CD4-positive, alpha-beta T cell treated with Interleukin-1 beta for 1 hour (primary cell): ENCODE measurements around the gene MYH9.

Experiments used
- DNase-seq, 2 donors: peaks; one replicate each; pipeline ENCODE4 v3.0.0-alpha.2; 2020 to 2022

The MYH9 gene

GRCh38 chr22:36385491-36386350, 2.0 kb downstream of the MYH9 start:
- peak; percentile 52 to 62 for DNase-seq

GRCh38 chr22:36384766-36385481, 2.8 kb downstream of the MYH9 start:
- DNase-seq, result peak; percentile 69 to 70

GRCh38 chr22:36383110-36383581, 4.6 kb downstream of the MYH9 start:
- DNase-seq, result peak; percentile 67 to 75

- no peak for DNase-seq
These were observed 6.1 kb downstream of the MYH9 start for GRCh38 chr22:36381513-36382128.

GRCh38 chr22:36379593-36380361, 8.0 kb downstream of the MYH9 start:
- peak; percentile 69 to 74 for DNase-seq

- no peak for DNase-seq
These were observed 8.9 kb downstream of the MYH9 start for GRCh38 chr22:36378869-36379217.

GRCh38 chr22:36378080-36378868, 9.5 kb downstream of the MYH9 start:
- no peak for DNase-seq

- DNase-seq, result peak; percentile 43 to 82
These were observed 10.6 kb downstream of the MYH9 start for GRCh38 chr22:36377022-36377631.

- no peak for DNase-seq
These were observed 11.5 kb downstream of the MYH9 start for GRCh38 chr22:36376265-36376664.

GRCh38 chr22:36375071-36375980, 12.4 kb downstream of the MYH9 start:
- DNase-seq, result no peak

GRCh38 chr22:36374603-36375024, 13.2 kb downstream of the MYH9 start:
- peak in 1 of 2 donors; percentile 48 for DNase-seq

GRCh38 chr22:36373258-36373579, 14.5 kb downstream of the MYH9 start:
- peak in 1 of 2 donors; percentile 47 for DNase-seq

GRCh38 chr22:36371920-36372319, 15.8 kb downstream of the MYH9 start:
- no peak for DNase-seq

- peak in 1 of 2 donors; percentile 48 for DNase-seq
These were observed 17.6 kb downstream of the MYH9 start for GRCh38 chr22:36369922-36370791.

- DNase-seq, result no peak
These were observed 18.5 kb downstream of the MYH9 start for GRCh38 chr22:36369004-36369921.

GRCh38 chr22:36368359-36368983, 19.3 kb downstream of the MYH9 start:
- peak in 1 of 2 donors; percentile 48 for DNase-seq

GRCh38 chr22:36367479-36367878, 20.3 kb downstream of the MYH9 start:
- no peak for DNase-seq

GRCh38 chr22:36367066-36367465, 20.7 kb downstream of the MYH9 start:
- no peak for DNase-seq
